SK-MEL-5 (cell line): ENCODE results near the gene NEU2. TPM values are rescaled to one million over a fixed set of nuclear protein-coding genes. Genes with fewer than 3 reads are reported as not detected.

Source experiments
- DNase-seq: peaks from one replicate; pipeline ENCODE4 v3.0.0-alpha.2; 2016; ENCODE audit warnings: low read depth, low spot score
- in situ Hi-C: cut with HindIII; loops from 2 replicates; pipeline ENCODE4 v1.10.0; 2016; ENCODE audit warnings: low sequenced_read_pairs, high pct_unique_total_duplicates, low pct_unique_long_range_greater_than_20kb
- total RNA-seq: library from RNA; depleted of rRNA; stranded (reverse); fragments of >200 nt; shearing (Covaris generic); gene quantifications from 2 replicates; pipeline ENCODE4 v1.2.3, GENCODE V29; 2014; rRNA removed

NEU2 gene
- total RNA-seq, 1 experiment from 2014 or later: not detected

DNA sequence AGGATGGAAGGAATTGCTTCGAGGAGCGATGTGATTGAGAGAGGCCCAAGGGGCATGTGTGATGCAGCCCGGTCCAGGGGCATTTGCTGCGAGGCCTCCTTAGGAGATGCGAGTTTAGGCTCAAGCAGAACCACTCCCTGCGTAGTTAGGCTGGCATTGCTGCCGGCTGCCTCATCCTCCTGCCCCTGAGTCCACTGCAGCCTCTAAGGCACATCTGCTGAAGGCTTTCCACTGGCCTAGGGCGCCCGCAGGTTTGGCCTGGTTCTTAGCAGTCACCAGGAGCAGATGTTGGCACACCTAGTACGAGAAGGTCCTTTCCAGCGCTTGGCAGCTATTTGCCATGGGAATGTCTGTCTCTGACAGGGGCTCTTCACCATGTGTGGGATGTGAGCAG, 48.4 kb downstream of the NEU2 start:
- in situ Hi-C loops: no loop called here
- DNase-seq: no peak

DNA sequence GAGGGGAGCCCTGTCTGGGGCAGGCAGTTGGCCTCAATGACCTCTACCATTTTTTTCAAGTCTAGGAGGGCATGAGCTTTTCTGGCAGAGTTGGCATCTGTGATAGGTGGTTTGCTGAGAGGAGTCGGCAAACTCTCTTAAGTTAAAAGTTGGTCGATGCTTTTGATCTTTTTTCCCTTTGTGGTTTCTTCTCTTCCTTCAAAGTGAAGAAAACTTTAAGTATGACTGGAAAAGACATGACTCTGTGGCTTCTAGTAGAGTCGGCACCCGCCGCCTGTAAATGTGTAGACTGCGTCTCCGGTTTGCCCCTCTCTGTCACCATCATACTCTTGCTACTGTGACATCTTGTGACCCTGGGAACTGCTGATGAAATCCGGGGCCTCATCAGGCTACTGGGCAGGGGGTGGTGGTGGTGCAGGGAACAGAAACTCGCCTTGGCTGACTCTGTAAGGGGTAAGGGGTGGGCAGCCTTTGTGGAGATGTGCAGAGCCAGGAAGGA, 48.8 kb downstream of the NEU2 start:
- in situ Hi-C loops: no loop called here
- DNase-seq: no peak

DNA sequence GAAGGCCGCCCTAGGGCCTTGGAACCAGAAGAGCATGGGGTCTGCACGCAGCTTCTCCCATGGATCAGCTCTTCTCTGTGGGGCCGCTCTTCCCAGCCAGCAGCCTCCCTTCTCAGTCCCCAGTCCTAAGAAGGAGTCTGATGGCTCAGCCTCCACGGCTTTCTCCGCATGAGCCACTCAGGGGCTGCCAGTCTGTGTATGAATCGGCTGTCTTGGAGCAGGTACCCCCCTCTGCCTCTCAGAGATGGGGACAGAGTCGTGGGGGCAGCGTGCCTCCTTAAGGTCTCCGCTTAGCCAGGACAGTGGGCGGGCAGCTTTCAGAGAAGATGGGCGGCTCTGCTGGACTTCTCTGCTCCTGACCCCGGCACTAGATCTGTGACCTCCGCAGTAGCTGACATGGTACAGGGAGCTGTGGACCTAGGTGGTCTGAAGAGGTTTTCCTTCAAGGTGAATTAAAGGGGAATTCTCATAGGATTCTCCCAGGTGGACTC, 49.3 kb downstream of the NEU2 start:
- in situ Hi-C loops: no loop called here
- no peak for DNase-seq

DNA sequence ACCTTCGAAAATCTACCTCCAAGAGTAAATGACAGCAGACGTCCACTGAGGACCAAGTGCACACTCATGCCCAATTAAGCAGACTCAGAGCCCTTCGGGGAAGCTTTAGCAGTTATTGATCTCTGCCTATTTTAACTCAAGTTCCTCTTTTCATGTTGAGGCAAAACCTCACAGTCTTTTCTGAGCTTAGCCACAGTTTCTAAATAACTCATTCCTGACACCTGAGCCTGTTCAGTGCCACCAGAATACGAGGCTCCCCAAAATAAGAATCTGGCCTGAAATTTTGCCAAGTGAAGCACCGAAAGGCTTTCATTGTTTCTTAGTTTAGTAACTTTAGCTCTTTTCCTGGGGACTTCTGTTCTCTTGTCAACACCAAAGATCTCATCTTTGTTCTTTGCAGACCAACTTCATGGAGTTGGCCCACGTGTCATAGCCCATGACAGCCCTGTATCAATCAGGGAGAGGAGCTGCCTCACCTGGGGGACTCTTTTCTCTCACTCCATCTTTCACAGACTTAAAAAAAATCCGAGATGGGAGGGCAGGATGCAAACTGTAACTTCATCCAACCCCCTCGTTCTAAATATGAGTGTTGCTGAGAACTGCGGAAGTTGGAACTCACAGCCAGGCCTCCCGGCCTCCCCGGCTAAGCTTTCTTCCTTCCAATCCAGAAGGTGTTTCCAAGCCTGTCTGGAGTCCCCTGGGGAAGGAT, 49.9 kb downstream of the NEU2 start:
- in situ Hi-C loops: no loop called here

DNA sequence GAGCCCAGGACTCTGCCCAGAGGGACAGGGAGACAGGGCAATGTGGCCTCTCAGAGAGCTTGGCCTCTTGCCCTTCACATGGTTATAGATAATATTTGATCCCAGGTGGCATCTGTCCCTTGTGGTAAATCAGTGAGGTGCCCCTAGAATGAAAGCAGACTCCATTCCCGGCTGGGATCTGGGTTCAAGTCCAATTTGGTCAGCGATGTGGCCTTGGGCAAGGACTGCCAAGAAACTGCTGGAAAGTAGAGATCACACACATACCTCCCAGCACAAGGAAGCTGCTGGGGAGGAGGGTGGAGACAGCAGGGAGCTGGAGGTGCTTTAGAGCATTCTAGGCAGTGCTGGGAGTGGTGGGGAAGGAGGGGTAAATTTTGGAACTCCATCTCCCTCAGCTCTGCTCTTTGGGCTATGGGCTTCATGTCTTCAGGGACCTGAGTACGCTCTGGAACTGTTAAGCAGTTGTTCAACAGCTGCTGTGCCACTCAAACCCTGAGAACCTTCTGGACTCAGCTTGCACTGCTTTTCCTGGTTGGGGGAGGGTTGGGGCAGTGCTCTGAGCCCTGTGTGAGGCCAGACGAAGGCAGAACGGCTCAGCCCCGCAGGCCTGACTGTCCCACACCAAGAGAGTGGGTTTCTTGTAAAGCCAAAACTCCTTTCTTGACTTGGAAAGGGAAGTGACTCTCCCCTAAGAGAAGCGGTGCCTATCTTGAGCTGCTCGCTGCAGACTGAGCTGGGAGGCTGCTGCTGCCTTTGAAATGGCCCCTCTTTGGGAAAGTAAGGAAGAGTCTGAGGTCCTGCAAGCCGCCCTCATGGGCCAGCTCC, 50.7 kb downstream of the NEU2 start:
- in situ Hi-C loops: no loop called here
- DNase-seq: no peak

More for the DNA sequence above, 49.9 kb downstream of the NEU2 start:
- DNase-seq: no peak

DNA sequence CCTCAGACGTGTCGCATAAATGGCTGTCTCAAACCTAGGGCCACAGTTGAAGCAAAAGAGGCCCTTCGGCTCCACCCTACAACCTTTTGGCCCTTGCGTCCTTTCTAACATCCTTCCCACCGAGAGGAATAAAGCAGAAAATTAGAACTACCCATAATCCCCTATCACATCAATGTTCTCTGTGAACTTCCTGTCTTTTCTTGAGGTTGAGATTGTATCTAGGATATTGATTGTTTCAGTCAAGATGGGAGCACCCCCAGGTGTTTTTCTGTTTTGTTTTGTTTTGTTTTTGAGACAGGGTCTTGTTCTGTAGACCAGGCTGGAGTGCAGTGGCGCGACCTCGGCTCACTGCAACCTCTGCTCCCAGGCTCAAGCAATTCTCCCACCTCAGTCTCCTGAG, 51.3 kb downstream of the NEU2 start:
- in situ Hi-C loops: no loop called here
- DNase-seq: no peak

DNA sequence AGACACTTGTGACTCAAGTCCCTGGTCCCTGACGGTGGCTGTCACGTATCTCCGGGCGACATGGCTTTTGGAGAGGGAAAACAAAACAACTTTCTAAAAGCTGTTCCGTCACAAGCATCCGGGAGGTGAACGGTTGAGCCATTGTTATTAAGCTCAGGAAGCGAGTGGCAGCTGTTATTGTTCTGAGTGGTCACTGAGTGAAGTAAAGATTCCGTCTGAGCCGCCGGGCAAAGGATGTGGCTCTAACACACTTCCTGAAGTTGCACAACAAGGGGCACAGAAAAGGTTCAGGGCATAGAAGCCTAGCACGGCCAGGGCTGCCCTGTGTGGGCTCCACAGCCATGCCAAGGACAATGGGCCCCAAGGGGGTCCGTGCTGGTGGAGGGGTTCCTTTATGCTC, 52.0 kb downstream of the NEU2 start:
- no peak for DNase-seq
- in situ Hi-C loops: no loop called here

Other genes with a start within 250 kb of the NEU2 start
- gene SNORC, start 162.4 kb upstream of the NEU2 start, total RNA-seq: 0.55 and 1.1 TPM in 2 replicates
- not detected in 2 replicates for gene NGEF, start 19.4 kb upstream of the NEU2 start, total RNA-seq
- gene INPP5D, start 27.7 kb downstream of the NEU2 start, total RNA-seq: 0.08 and 0.50 TPM in 2 replicates
- 28.1 and 28.7 TPM in 2 replicates for gene ATG16L1, start 219.0 kb downstream of the NEU2 start, total RNA-seq